GM19099 (cell line): ENCODE data around the gene VPS8.

Experiments used
- POLR2A ChIP-seq: IDR thresholded peaks from 3 replicates; pipeline ENCODE4 v1.6.1; 2011; ENCODE audit warnings: low read depth; ENCODE audit not compliant: insufficient read length; ENCODE audit errors: extremely low read depth

The VPS8 gene

DNA sequence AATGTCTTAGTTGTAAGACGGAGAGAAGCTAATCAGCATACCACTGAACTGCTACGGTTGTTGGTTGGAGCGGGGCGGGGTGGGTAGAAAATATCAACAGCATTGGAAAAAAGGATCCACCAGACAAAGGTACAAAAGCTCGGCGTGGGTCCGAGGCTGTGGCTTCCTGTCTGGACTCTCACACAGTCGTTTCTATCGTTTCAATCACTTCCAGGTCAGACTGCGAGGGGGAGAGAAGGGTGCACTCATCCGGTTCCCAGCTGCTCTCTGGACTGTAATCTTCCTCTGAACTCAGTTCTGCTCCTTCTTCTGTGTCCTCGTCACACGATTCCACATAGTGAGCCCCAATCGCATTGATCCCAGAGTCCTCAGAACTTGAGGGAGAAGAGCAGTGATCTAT, 270.9 kb downstream of the VPS8 start:
- TF ChIP-seq POLR2A = no peak

DNA sequence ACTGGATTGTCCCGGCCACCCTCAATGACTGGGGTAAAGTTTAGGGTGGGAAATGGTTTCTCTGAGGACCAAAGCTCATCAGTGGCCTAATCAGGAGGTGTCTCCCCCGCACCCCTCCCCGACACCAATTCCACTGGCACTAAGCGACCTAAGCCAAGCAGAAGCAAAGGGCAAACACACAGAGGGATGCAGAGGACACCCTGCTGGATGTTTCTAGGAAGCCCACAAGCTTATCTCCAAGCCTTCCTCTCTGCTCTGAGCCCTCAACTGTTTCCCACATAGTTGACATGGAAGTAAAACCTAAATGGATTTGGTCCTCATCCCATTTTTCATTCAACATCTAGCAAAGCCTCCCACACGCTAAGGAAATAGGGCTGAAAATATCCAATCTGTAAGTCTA, 272.4 kb downstream of the VPS8 start:
- TF ChIP-seq POLR2A = no peak

GRCh38 chr3:185084901-185085300, 272.9 kb downstream of the VPS8 start:
- TF ChIP-seq POLR2A = no peak

GRCh38 chr3:185087419-185087818, 275.5 kb downstream of the VPS8 start:
- no peak for TF ChIP-seq POLR2A

GRCh38 chr3:185089343-185089742, 277.4 kb downstream of the VPS8 start:
- TF ChIP-seq POLR2A = no peak

DNA sequence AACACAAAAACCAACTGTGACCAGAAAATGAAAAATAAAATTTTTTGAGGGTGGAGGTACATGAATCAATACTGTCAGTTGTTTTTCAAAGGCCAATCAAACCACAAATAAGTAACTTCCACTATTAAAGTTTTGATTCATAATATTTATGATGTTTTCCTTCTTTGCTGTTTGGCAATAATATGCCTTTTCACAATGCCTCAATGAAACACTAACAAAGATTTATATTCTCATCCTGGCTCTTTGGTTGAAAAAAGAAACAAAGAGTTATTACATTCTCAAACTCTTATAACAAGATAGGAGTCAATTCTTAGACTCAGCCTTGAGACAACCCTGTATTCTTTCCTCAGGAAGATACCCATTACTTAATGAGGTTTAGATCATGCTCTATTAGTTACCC, 277.8 kb downstream of the VPS8 start:
- TF ChIP-seq POLR2A = no peak

- TF ChIP-seq POLR2A = no peak
Measured at GRCh38 chr3:185090811-185091210, 278.8 kb downstream of the VPS8 start.

DNA sequence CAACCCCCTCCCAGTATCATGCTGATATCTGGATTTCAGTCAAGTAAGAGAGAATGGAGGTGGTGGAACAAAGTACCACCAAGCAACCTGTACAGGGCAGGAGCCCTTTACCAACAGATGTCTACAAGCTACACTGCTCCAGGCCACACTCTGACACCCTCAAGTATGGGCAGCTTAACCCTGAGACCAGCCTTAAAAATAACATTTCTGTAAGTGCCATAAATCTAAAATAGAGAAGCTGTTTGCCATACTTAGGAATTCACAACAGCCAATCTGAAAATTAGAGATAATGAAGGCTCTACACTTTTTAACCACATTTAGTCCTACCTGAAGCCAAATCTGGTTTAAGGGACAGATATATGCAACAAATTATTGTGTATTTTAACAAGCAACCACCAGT, 281.1 kb downstream of the VPS8 start:
- TF ChIP-seq POLR2A = no peak

DNA sequence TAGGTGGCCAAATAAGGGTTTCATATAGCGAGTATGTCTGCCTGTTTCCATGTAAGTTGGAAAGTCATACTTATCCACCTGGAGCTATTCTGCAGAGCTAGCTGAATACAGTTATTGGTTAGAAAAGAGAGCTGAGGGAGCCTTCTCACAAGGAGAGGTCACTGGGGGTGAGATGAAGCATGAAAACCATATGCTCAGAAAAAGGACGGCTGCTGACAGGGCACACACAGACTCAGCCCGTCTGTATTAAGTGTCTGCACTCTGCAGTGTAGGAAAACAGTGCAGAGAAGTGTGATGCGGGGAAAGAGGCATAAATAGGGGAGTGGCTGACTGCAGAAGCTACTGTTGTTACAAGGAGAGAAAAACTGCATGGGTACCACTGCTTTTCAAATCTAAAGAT, 282.7 kb downstream of the VPS8 start:
- TF ChIP-seq POLR2A = no peak
